GM19023 (cell line): ENCODE data around the gene PMCH.
"Not testable (repeated sequence)": the region's sequence is repeated elsewhere in the genome, so short reads cannot be mapped to it uniquely, and the experiment has no call there.

Experiments
- ATAC-seq: cut with Tn5 transposase; IDR thresholded peaks from one replicate; pipeline ENCODE4 v1.9.1; 2021; ENCODE audit warnings: mild to moderate bottlenecking, moderate library complexity; ENCODE audit not compliant: unreplicated experiment

The PMCH gene

GRCh38 chr12:102147062-102147587 lies 50.5 kb downstream of the PMCH start:
- not testable (repeated sequence) for ATAC-seq
